Memory B cell (primary cell): ENCODE measurements around the gene TRIM31.
"Not testable (repeated sequence)": the region's sequence is repeated elsewhere in the genome, so short reads cannot be mapped to it uniquely, and the experiment has no call there.

Experiments used
- ATAC-seq: fragments of 150-1000 bp; cut with Tn5 transposase; 2 replicates; pipeline ENCODE4 v1.10.0; 2021; ENCODE audit warnings: low read depth, mild to moderate bottlenecking, moderate library complexity
- DNase-seq, 2 donors: peaks; one replicate each; pipeline ENCODE4 v3.0.0; 2022; ENCODE audit warnings: low spot score in 2 of 2
- H3K27ac Mint-ChIP-seq: one replicate; pipeline ENCODE4 v1.8.0; 2022; ENCODE audit warnings: mild to moderate bottlenecking, moderate library complexity, mixed read lengths
- H3K27me3 Mint-ChIP-seq: one replicate; pipeline ENCODE4 v1.8.0; 2022; ENCODE audit warnings: mixed read lengths
- H3K36me3 Mint-ChIP-seq: one replicate; pipeline ENCODE4 v1.8.0; 2022; ENCODE audit warnings: mild to moderate bottlenecking, mixed read lengths
- H3K4me1 Mint-ChIP-seq: one replicate; pipeline ENCODE4 v1.8.0; 2022; ENCODE audit warnings: mixed read lengths
- H3K4me3 Mint-ChIP-seq: one replicate; pipeline ENCODE4 v1.8.0; 2022; ENCODE audit warnings: mild to moderate bottlenecking, moderate library complexity, mixed read lengths
- H3K9me3 Mint-ChIP-seq: one replicate; pipeline ENCODE4 v1.8.0; 2022; ENCODE audit warnings: mixed read lengths

The TRIM31 gene

GRCh38 chr6:30135757-30136156 lies 22.9 kb upstream of the TRIM31 start, which contains the start of gene TRIM40:
TRIM40 (plus strand) TSS chr6:30136140; CDS start chr6:30137037, 897 bp downstream.
- ATAC-seq (no peak), DNase-seq (no peak)
- Mint-ChIP-seq H3K27me3 (peaks cover 22% of the 10 kb centered on the region), H3K27ac (no peak within 1 kb of the TSS), H3K9me3 (no peaks in the 10 kb centered on the region), H3K4me1 (peaks cover 4% of the 10 kb centered on the region), H3K4me3 (no peak within 1 kb of the TSS), H3K36me3 (no peaks in the 10 kb centered on the region)

GRCh38 chr6:30135147-30135546 lies 22.3 kb upstream of the TRIM31 start:
- ATAC-seq (no peak), DNase-seq (no peak)
- peaks cover 19% of the 10 kb centered on the region for H3K27me3 Mint-ChIP-seq

DNA sequence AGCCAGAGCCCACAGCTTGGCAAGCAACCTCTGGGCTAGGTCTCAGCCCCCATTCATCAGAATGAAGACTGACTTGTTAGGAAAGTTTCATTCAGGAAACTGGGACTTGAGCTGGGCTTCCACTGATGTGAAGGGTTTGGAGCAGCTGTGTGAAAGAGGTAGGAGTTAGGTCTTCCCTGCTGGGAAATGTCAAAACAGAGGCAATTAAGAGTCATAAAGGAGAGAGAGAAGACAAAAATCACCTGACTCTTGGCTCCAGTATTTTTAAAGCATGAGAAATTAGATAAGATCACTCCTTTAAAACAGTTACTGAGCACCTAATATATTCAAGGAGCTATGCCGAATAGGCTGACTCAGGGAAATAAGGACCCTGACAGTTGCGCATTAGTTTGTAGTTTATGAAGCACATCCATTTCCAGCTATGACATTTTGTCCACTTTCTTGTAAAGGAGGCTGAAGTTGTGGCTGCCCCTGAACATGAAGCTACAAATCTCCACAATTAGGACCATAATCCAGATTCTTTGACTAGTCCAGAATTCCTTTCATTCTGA lies 19.1 kb upstream of the TRIM31 start:
- Mint-ChIP-seq H3K4me1 (peaks cover 6% of the 10 kb centered on the region), H3K36me3 (no peaks in the 10 kb centered on the region), H3K27me3 (peaks cover 23% of the 10 kb centered on the region), H3K9me3 (no peaks in the 10 kb centered on the region), H3K27ac (no peak overlapping the region), H3K4me3 (no peak overlapping the region)
- DNase-seq (no peak), ATAC-seq (no peak)

More at GRCh38 chr6:30135147-30135546, 22.3 kb upstream of the TRIM31 start:
- H3K9me3 Mint-ChIP-seq: no peaks in the 10 kb centered on the region
- H3K4me1 Mint-ChIP-seq: peaks cover 4% of the 10 kb centered on the region
- no peak overlapping the region for H3K4me3 Mint-ChIP-seq
- no peaks in the 10 kb centered on the region for H3K36me3 Mint-ChIP-seq
- no peak overlapping the region for H3K27ac Mint-ChIP-seq

DNA sequence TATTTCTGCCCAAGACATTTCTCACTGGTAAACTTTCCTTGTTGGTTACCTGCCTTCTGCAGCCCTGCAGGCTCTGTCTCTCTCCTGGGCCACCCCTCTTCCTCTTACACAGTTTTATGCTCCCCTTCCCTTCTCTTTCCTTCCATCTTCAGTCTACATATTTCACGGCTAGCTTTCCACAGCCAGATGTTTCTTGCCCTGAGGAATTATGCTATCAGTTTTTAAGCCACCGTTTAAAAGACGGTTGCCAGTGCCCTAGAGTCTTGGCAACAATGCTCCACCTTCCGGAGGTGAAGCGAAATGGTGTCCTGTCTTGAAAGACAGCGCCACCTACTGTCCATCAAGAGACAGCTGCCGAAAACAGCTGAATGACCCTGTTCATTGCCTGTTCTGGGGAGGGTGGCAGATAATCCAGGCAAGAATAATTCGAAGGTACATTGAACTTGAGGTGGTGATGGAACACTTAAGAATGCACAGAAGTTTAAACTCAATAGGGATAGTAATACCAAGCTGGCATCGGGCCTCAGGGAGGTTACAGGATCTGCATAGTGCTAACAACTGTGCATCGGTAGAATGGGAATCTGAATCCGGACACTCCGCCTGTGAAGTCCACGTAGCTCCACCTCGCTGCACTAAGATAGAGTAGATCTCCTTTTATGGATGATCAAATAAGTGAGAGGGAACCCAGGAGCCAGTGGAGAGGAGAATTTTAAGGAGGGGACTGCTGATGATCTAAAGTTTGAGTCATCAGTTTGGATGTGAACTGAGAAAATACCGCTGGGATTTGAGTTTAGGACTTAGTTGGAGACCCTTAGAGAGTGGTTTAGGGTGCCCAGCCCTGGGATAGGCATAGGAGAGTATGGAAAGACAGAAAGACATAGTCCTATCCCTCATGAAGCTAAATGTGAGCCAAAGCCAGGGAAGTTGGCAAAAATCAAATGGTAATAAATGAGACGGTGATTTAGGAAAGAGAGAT lies 18.3 kb upstream of the TRIM31 start:
- Mint-ChIP-seq H3K36me3 (no peaks in the 10 kb centered on the region), H3K9me3 (no peaks in the 10 kb centered on the region), H3K27ac (no peak overlapping the region), H3K27me3 (peaks cover 23% of the 10 kb centered on the region), H3K4me3 (no peak overlapping the region), H3K4me1 (peaks cover 6% of the 10 kb centered on the region)
- ATAC-seq (peak; percentile 93), DNase-seq (peak; percentile 64 to 71)

GRCh38 chr6:30130179-30130679 lies 17.3 kb upstream of the TRIM31 start:
- DNase-seq: no peak
- no peaks in the 10 kb centered on the region for H3K36me3 Mint-ChIP-seq
- no peaks in the 10 kb centered on the region for H3K9me3 Mint-ChIP-seq
- ATAC-seq: no peak
- no peak overlapping the region for H3K4me3 Mint-ChIP-seq
- peaks cover 25% of the 10 kb centered on the region for H3K27me3 Mint-ChIP-seq
- peaks cover 6% of the 10 kb centered on the region for H3K4me1 Mint-ChIP-seq
- H3K27ac Mint-ChIP-seq: no peak overlapping the region

- Mint-ChIP-seq H3K36me3 (no peaks in the 10 kb centered on the region), H3K4me3 (no peak overlapping the region), H3K4me1 (peaks cover 6% of the 10 kb centered on the region), H3K9me3 (no peaks in the 10 kb centered on the region), H3K27me3 (peaks cover 25% of the 10 kb centered on the region), H3K27ac (no peak overlapping the region)
- DNase-seq (no peak), ATAC-seq (no peak)
These were observed 16.6 kb upstream of the TRIM31 start for GRCh38 chr6:30129265-30130178.

- ATAC-seq: peak; percentile 47
- H3K27me3 Mint-ChIP-seq: peaks cover 21% of the 10 kb centered on the region
- peak in 1 of 2 donors; percentile 12 for DNase-seq
- peak overlapping the region; percentile 38 for H3K4me3 Mint-ChIP-seq
- H3K4me1 Mint-ChIP-seq: peaks cover 6% of the 10 kb centered on the region
- H3K9me3 Mint-ChIP-seq: no peaks in the 10 kb centered on the region
- H3K36me3 Mint-ChIP-seq: no peaks in the 10 kb centered on the region
- no peak overlapping the region for H3K27ac Mint-ChIP-seq
These were observed 14.6 kb upstream of the TRIM31 start for GRCh38 chr6:30127238-30128093.

DNA sequence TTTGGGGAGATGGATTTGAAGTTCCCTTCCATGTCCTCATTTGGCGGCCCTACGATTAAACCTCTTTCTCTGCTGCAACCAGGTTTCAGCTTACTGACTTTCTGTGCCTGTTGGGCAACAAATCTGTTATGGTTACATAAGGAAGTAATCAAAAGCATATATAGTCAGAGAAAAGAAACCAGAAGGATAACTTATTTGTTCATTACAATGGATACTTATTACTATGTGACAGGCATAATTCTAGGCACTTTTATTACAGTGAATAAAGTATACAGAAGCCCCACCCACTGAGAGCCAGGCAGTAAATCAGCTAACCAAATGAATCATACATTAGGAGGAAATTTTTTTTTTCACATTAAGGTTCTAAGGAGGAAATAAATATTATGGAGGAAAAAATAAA lies 9.6 kb upstream of the TRIM31 start:
- Mint-ChIP-seq H3K9me3 (no peaks in the 10 kb centered on the region), H3K4me3 (no peak overlapping the region), H3K27ac (no peak overlapping the region), H3K36me3 (no peaks in the 10 kb centered on the region), H3K27me3 (peaks cover 9% of the 10 kb centered on the region), H3K4me1 (peaks cover 2% of the 10 kb centered on the region)
- DNase-seq (no peak), ATAC-seq (no peak)

DNA sequence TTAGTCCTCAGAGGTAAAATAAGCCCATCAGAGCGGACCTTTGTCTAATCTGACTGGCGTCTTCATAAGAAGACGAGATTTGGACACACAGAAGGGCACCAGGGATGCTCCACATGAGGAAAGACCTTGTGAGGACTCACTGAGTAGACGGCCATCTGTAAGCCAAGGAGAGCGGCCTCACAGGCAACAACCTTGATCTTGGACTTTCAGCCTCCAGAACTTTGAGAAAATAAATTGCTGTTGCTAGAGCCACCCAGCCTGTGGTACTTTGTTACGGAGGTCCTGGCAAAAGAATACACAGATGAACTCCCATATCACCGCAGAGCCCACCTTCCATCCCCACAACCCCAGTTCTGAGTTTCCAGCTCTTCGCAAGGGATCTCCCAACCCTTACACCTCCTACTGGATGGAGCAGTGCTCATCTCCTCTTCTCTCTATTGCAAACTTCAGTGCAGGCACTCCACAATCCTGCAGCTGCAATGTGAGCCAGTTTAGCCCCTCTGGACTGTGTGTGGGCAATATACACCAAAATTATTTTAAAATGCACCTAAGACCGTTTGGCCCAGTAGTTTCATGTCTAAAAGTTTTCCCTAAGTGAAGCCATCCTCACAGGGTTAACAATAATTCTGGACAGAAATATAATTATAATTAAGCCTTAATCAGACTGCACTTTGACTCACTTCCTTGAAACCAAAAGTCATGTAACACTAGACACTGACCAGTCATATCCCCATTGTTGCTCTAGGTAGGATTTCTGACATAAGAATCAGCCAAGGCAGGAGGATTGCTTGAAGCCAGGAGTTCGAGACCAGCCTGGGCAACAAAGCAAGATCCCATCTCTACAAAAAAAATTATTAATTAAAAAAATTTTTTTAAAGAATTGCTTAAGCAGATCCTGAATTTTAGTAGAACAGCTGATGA lies 8.8 kb upstream of the TRIM31 start:
- DNase-seq (no peak), ATAC-seq (no peak)
- Mint-ChIP-seq H3K4me1 (no peaks in the 10 kb centered on the region), H3K27me3 (peaks cover 8% of the 10 kb centered on the region), H3K36me3 (no peaks in the 10 kb centered on the region), H3K4me3 (no peak overlapping the region), H3K9me3 (no peaks in the 10 kb centered on the region), H3K27ac (no peak overlapping the region)

GRCh38 chr6:30118691-30119090 lies 5.8 kb upstream of the TRIM31 start:
- not testable (repeated sequence) for H3K4me3 Mint-ChIP-seq, H3K4me1 Mint-ChIP-seq, H3K9me3 Mint-ChIP-seq, ATAC-seq, H3K27me3 Mint-ChIP-seq, DNase-seq, H3K27ac Mint-ChIP-seq, H3K36me3 Mint-ChIP-seq

- H3K36me3 Mint-ChIP-seq: no peaks in the 10 kb centered on the region
- no peak overlapping the region for H3K4me3 Mint-ChIP-seq
- peaks cover 10% of the 10 kb centered on the region for H3K4me1 Mint-ChIP-seq
- DNase-seq: no peak
- H3K9me3 Mint-ChIP-seq: no peaks in the 10 kb centered on the region
- H3K27ac Mint-ChIP-seq: no peak overlapping the region
- peaks cover 8% of the 10 kb centered on the region for H3K27me3 Mint-ChIP-seq
- peak; percentile 31 for ATAC-seq
These were observed 3.8 kb upstream of the TRIM31 start for GRCh38 chr6:30116724-30117123.

DNA sequence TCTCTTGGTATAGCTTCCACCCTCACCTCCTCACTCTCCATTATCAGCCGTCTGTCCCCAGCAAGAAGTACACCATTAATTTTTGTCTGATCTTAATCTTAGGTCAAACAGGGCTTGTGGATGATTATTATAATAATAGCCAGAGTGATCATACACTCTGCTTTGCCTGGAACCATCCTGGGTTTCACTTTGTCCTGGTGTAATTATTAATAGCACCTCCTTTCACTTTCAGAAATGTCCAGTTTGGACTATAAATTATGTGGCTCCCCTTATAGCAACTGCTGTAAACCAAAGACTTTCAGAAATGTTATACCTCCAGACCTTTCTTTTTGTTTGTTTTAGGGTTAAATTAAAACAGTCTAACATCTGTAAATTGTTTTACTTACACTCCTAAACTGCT lies 951 bp upstream of the TRIM31 start:
- H3K27me3 Mint-ChIP-seq: peaks cover 12% of the 10 kb centered on the region
- H3K36me3 Mint-ChIP-seq: no peaks in the 10 kb centered on the region
- no peak overlapping the region for H3K4me3 Mint-ChIP-seq
- no peaks in the 10 kb centered on the region for H3K9me3 Mint-ChIP-seq
- no peak for DNase-seq
- H3K27ac Mint-ChIP-seq: no peak overlapping the region
- H3K4me1 Mint-ChIP-seq: peaks cover 10% of the 10 kb centered on the region
- no peak for ATAC-seq
